HuH-7 (cell line): ENCODE measurements around the gene PDPR.
"Not testable (repeated sequence)": the region's sequence is repeated elsewhere in the genome, so short reads cannot be mapped to it uniquely, and the experiment has no call there.

Source experiments
- DNase-seq: peaks from one replicate; pipeline ENCODE4 v3.0.0; 2011; ENCODE audit warnings: low spot score

Gene PDPR

DNA sequence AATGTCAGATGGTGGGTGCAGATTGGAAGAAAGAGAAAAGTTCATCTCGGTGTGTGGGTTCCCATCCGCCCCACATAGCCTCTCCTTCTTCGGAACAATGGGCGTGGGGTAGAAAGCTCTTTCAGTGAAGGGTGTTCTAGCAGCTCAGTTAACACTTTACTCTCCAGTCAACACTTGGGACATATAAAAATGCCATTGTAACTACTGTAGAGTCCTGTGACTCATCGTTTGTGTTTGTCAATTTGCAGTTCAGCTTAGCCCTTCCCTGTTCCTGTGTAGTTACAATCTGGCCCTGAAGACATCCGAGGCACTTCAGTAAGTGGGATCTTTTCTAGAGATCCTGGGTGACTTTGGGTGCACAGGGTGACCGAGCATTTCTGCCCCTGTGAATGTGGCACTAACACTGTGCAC, 47.9 kb downstream of the PDPR start:
- DNase-seq = peak; percentile 43

DNA sequence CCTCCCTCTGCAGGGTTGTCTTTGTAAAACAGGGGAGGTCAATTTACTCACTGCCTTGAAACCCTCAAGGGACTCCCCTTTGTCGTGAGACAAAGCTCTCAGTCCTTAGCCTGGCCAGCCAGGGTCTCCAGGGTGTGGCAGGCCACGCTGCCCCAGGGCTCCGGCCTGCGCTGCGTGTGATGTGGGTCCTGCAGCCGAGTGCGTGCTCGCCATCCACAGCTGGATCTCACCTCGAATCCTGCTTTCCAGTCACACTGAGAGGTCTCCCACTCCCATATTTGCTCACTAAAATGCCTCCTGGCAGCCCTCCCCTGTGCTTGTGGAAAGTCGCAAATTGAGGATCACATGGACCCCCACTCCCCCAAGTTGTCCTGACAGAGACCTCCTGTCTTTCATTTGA, 49.5 kb downstream of the PDPR start:
- DNase-seq = no peak

DNA sequence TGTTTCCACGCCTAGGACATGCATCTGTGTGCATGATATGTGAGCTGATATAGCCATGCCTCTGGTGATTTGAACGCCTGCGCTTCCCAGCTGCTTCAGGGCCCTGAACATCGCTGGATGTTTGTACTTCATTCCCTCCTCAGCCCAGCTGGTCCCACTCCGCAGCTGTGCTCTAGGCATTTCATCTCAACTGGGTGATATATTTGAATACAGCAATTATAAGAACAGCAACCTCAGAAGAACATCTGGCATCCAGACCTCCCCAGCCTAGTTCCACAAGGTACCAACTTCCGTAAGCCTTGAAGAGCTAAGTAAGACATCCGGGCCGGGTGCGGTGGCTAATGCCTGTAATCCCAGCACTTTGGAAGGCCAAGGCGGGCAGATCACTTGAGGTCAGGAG, 52.6 kb downstream of the PDPR start:
- not testable (repeated sequence) for DNase-seq

DNA sequence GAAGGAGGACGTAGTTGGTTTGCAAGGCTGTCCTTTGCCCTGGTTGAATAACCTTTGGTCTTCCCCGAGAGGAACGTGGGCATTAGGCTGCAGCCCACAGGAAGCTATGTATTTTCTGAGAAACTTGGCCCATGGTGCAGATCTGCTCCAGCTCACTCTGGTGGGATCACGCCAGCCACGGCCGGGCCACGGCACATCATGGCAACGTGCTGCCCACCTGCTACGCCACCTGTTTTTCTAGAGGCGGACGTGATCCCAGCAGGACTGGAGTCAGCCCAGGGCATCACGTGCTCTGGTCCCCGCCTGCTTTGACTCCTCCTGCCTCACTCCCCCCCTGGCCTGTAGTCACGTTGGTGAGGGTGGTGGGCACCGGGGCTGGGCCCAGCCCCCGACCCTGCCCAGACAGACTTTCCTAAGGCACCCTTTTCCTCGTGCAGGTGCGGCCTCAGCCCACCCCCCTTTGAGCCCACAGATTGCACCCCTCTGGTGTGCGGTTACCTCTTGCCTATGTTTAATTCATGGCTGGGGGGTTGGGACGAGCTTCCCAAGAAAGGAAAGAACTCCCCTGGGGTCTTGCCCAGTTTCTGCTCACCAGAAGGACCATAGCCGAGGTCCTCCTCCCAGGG, 59.2 kb downstream of the PDPR start, which contains the start of gene CLEC18C:
CLEC18C (plus strand) TSS at position 576 of the 626 bp plus-strand sequence. CDS start 492 bp downstream, outside the sequence.
- not testable (repeated sequence) for DNase-seq

DNA sequence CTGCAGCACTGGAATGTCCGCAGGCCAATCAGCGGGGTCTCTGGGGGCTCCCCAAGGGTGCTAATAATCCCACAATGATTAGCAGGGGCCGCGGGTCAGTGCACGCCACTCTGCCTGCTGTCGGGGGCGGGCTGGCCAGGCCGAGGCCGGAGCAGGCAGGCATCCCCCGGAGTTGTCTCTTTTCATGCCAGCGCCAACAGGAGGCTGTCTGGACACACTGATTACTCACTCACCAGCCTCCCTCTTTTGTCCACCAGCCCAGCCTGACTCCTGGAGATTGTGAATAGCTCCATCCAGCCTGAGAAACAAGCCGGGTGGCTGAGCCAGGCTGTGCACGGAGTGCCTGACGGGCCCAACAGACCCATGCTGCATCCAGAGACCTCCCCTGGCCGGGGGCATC, 59.8 kb downstream of the PDPR start:
- DNase-seq = not testable (repeated sequence)

DNA sequence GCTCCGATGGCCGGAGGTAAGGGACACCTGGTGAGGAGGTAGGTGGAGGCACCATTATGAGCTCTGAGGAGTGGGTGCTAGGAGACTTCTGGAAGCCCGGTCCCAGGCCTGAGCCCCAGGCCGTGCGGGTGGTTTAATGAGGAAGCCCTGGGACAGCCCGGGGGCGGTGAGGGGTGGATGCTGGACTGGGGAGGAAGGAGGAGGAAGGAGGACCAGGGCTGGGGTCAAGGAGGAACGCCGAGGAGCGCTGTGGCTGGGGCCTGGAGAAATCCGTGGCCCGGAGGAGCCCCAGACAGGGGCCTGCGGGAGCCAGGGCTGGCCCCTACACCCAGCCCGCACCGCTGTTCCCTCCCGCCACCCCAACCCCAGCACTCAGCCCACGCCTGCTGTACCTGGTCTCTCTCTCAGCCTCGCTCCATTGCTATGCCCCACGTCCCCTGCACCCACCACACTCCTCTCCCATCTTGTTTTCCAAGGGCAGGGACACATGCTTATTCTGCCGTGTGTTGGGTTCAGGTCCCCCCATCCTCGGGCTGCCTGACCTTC, 60.3 kb downstream of the PDPR start:
- DNase-seq = not testable (repeated sequence)

DNA sequence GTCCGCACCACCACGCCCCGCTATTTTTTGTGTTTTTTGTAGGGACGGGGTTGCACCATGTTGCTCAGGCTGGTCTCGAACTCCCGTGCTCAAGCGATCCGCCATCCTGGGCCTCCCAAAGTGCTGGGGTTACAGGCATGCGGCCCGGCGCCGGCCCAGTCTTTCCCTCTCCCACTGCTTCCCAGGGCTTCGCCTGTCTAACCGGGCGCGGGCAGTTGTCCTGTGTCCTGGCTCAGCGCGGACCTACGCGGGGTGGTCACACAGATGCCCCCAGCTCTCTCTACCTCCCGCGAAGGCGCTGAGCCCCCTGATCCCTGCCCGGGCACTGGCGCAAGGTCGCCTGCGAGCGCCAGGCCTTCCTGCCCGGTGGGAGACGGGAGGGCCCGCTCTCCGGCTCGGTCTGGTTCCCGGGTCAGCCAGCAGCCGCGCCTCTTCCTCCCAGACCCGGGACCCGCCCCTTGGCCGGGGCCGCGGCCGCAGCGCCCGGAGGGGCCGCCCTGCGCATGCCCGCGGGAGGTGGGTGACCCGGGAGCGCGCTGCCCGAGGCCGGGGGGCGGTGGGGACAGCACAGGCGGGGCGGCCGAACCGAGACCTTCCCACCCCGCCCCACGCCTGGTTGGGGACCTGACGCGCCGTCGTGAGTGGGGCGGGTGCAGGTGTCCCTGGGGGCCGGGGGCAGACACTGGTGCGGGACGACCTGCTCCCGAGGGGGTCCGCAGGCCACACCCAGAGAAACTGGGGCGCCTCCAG, 73.9 kb downstream of the PDPR start:
- DNase-seq = not testable (repeated sequence)

DNA sequence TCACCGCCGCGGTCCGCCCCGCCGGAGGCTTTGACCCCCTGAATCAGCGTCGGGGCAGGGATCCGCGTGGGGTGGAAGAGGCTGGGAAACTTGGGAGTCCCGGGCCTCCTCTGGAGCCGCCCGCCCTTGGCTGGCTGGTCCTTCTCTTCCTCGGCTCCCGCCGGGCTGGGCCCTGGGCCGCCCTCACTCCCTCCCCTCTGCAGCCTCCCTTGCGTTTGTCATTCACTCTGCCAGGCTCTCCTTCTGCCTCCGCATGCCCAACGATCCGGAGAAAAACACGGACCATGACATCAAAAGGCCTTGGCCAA, 74.4 kb downstream of the PDPR start:
- DNase-seq = not testable (repeated sequence)

DNA sequence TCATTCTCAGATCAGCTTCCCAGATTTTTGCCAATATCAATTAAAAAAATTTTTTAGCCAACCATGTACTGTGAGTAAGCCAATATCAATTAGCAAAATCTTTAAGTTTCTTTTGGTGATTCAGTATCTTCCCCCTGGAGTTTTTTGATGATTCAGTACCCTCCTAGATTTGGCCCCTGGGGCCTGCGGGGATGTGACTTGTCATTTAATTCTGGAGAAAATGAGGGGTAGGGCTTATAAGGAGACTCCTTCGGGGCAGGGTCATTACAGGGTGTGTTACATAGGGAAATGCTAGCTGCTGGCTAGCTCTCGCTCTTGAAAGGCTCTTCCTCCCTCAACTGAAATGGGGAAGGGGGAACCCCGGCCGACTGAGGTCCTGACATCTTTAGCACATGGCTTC, 76.4 kb downstream of the PDPR start:
- not testable (repeated sequence) for DNase-seq

DNA sequence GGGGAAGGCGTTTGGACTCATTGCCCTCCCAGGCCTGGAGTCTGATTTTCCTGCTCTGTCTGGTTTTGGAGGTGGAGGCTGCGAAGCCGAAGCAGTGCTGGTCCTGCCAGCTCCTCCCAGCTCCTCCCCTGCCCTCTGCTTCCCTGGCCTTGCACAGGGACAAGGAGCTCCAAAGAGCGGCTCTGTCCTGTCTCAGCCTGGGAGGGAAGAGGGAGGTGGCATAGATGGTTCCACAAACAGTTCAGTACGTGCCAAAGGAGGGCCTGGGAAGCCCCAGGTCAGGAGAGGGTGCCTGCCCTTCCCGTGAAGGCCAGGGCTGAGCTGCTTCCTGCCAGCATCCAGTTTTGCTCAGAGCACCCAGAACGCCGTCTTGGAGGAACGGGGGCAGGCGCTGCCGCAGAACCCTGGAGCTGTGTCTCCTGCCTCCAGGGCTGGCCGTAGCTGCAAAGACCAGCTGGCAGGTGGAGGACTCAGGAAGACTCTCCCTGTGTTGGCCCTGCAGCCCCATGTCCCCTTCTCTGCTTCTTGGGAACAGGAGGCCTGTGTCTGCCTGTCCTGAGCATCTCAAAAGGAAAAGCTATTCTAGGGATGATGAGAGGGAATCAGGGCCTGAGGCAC, 82.7 kb downstream of the PDPR start:
- DNase-seq = not testable (repeated sequence)

DNA sequence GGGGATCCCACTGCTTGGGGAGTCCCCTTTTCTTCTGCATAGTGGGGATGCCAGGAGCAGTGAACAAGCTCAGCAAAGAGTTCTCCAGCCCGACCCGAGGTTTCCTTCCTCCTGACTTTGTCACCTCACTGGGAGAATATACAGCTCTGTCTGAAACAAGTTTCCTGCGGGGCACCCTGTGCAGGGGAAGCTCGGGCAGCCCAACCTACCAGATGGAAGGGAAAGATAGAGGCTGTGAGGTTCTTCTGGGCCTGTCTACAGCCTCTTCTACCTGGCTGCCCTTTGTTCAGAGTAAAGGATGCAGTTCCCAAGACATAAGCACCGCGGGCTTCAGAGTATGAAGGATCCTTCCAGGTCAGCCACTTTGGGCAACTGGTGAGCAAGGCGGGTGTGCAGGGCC, 83.5 kb downstream of the PDPR start:
- DNase-seq = not testable (repeated sequence)

DNA sequence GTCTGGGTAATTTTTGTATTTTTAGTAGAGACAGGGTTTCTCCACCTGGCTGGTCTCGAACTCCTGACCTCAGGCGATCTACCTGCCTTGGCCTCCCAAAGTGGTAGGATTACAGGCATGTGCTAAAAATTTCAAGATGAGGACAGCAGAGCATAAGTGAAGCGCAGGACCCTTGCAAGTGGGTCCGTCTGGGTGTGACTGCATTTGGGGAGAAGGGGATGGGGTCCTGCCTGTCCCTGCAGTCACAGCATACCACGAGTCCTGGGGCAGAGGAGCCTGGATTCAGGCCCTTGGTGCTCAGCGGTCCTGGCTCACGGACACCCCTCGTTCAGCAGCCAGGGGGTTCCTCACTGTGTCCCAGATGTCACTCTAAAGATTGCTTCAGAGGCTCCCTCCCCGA, 84.1 kb downstream of the PDPR start:
- DNase-seq = not testable (repeated sequence)

DNA sequence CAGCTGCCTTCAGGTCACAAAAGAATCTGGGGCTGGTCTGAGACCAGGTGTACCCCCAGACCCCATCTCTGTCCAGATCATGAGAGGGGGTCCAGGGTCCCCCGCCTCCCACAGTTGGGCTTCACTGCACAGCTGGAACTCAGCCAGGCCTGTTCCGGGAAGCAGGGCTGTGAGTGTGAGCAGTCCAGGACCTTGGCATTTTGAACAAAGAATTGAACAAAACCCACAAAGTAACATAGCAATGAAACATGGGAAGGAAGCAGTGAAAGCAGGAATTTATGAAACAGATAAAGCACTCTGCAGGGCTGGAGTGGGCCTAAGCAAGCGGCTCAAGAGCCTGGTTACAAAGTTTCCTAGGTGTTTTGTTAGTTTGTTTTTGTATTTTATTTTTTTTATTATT, 84.5 kb downstream of the PDPR start:
- not testable (repeated sequence) for DNase-seq

DNA sequence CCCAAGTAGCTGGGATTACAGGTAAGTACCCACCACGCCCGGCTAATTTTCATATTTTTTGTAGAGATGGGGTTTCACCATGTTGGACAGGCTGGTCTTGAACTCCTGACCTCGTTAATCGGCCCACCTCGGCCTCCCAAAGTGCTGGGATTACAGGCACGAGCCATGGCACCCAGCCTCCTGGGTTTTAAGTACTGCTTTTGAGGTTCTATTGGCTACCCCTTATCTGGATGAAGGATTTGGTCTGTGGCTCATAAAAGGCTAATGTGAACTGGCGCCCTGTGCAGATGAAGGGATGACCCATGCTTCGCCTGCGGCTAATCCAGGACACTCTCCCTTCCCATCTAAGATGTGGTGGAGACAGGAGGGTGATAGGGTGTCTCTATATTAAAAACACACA, 85.0 kb downstream of the PDPR start:
- DNase-seq = not testable (repeated sequence)

DNA sequence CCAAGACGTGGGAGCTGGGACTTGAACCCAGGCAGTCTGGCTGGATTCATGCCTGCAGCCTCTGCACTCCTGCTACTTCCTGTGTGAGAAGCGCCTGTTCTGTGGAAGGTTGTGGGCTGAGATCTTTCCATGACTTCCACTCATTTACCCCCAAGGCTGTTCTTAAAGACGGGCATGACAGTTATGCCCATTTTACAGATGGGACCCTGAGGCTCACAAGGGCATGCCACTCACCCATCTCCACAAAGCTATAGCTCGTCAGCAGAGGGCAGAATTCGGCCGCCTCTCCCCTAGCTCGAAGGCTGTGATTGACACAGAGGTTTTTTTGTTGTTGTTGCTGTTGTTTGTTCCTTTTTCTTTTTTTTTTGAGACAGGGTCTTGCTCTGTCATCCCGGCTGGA, 85.9 kb downstream of the PDPR start:
- DNase-seq = not testable (repeated sequence)

DNA sequence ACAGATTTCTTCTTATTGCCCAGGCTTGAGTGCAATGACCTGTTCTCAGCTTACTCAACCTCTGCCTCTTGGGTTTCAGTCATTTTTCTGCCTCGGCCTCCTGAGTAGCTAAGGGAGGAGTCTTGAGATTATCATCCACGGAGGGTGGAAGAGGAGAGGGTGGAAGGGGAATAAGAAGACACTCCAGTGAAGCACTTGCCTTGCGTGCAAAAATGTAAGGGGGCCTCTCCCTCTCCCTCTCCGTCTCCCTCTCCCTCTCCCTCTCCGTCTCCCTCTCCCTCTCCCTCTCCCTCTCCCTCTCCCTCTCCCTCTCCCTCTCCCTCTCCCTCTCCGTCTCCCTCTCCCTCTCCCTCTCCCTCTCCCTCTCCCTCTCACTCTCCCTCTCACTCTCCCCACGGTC, 89.4 kb downstream of the PDPR start:
- not testable (repeated sequence) for DNase-seq

DNA sequence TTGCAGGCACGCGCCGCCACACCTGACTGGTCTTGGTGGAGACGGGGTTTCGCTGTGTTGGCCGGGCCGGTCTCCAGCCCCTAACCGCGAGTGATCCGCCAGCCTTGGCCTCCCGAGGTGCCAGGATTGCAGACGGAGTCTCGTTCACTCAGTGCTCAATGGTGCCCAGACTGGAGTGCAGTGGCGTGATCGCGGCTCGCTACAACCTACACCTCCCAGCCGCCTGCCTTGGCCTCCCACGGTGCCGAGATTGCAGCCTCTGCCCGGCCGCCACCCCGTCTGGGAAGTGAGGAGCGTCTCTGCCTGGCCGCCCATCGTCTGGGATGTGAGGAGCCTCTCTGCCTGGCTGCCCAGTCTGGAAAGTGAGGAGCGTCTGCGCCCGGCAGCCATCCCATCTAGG, 89.9 kb downstream of the PDPR start:
- not testable (repeated sequence) for DNase-seq

DNA sequence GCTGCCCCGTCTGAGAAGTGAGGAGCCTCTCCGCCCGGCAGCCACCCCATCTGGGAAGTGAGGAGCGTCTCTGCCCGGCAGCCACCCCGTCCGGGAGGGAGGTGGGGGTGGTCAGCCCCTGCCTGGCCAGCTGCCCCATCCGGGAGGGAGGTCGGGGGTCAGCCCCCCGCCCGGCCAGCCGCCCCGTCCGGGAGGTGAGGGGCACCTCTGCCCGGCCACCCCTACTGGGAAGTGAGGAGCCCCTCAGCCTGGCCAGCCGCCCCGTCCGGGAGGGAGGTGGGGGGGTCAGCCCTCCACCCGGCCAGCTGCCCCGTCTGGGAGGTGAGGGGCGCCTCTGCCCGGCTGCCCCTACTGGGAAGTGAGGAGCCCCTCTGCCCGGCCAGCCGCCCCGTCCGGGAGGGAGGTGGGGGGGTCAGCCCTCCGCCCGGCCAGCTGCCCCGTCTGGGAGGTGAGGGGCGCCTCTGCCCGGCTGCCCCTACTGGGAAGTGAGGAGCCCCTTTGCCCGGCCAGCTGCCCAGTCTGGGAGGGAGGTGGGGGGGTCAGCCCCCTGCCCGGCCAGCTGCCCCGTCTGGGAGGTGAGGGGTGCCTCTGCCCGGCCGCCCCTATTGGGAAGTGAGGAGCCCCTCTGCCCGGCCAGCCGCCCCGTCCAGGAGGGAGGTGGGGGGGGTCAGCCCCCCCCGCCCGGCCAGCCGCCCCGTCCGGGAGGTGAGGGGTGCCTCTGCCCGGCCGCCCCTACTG, 90.7 kb downstream of the PDPR start:
- not testable (repeated sequence) for DNase-seq

DNA sequence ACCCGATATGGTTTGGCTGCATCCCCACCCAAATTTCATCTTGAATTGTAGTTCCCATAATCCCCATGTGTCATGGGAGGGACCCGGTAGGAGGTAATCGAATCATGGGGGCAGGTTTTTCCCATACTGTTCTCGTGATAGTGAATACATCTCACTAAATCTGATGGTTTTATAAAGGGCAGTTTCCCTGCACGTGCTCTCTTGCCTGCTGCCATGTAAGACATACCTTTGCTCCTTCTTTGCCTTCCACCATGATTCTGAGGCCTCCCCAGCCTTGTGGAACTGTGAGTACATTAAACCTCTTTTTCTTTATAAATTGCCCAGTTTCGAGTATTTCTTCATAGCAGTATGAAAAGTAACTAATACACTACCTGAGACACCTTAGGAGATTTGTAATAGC, 92.2 kb downstream of the PDPR start:
- DNase-seq = not testable (repeated sequence)
